AG09319 (cell line): ENCODE results near the gene FGF22.

Experiments
- DNase-seq: peaks from one replicate; pipeline ENCODE4 v3.0.0-alpha.2; 2010; ENCODE audit warnings: low read depth; ENCODE audit errors: extremely low read depth
- TF ChIP-seq, protein P1 (sequence below): IDR thresholded peaks from 2 replicates; pipeline ENCODE4 v1.5.1; 2011; ENCODE audit warnings: low read depth, mild to moderate bottlenecking, inconsistent platforms, low read length, moderate library complexity

Gene FGF22

DNA sequence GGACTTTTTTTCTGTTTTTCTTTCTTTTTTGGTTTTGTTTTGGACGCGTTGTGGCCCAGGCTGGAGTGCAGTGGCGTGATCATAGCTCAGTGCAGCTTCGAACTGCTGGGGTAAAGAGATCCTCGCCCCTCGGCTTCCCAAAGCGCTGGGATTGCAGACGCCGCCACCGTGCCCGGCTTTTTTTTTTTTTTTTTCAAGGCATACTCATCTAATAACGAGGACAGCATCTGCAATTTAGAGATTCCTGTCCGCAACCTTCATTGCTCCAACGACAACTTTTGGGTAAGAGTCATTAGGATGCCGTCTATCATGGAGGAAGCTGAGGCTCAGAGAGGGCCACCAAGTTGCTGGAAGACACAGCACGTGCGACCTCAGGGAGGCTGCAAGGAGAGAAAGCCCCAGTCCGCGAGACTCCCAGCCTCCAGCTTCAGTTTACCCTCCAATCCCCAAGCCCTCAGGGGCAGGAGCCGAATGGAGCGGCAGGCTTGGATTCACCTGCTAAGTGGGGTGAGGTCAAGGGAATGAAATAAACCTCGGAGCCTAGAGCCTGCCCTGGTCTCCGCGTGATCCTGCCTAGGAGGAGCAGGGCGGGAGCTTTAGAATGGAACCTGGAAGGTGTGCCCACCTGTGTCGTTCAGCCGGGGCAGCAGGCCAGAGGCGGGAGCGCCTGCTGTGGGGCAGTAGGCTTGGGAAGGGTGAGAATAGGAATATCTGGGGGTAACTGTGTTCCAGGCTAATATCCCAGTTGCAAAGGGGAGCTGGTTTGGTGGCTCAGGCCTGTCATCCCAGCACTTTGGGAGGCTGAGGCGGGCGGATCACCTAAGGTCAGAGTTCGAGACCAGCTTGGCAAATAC is 5.7 kb upstream of the FGF22 start:
- no peak for DNase-seq
- TF ChIP-seq, protein P1, sequence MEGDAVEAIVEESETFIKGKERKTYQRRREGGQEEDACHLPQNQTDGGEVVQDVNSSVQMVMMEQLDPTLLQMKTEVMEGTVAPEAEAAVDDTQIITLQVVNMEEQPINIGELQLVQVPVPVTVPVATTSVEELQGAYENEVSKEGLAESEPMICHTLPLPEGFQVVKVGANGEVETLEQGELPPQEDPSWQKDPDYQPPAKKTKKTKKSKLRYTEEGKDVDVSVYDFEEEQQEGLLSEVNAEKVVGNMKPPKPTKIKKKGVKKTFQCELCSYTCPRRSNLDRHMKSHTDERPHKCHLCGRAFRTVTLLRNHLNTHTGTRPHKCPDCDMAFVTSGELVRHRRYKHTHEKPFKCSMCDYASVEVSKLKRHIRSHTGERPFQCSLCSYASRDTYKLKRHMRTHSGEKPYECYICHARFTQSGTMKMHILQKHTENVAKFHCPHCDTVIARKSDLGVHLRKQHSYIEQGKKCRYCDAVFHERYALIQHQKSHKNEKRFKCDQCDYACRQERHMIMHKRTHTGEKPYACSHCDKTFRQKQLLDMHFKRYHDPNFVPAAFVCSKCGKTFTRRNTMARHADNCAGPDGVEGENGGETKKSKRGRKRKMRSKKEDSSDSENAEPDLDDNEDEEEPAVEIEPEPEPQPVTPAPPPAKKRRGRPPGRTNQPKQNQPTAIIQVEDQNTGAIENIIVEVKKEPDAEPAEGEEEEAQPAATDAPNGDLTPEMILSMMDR: no peak

DNA sequence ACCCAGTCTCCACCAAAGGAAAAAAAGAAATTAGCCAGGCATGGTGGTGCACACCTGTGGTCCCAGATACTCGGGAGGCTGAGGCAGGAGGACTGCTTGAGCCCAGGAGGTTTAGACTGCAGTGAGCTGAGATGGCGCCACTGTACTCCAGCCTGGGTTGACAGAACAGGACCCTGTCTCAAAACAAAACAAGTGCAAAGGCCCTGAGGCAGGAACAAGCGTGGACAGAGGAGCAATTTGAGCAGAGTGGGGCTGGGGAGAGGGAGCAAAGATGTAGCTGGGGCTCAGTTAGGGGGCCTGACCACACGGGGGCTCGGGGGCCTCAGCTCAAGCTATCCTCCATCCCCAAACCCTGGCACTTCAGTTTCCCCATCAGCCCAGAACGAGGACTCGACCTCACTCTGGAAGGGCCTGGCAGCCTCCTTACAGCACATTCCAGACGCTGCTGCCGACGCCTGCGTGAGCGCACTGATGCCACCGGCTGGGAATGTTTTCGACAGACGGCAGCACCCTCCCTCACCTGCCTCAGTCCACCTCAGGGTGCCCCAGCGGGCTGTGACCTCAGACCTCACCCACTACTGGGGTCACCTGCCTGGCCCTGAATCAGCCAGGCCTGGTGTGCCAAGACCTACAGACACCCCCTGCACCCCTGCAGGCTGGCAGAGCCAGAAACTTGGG is 4.6 kb upstream of the FGF22 start:
- no peak for DNase-seq
- TF ChIP-seq, protein P1: no peak

DNA sequence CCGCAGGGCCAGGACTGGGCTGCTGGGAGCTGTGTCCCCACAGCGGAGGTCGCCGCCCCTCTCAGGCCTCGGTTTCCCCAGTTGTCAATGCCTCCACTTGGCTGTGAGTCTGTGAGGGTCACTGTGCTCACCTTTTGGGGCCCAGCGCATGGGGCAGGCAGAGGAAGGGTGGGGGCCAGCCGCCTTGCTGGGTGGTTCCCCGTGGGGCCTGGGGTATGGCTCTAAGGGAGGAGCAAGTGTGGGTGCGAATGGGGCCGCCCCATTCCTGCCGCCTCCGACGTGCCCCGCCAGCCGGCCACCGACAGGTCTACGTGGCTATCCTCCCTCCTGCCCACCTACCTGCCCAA is 800 bp upstream of the FGF22 start:
- no peak for DNase-seq
- TF ChIP-seq, protein P1: no peak

DNA sequence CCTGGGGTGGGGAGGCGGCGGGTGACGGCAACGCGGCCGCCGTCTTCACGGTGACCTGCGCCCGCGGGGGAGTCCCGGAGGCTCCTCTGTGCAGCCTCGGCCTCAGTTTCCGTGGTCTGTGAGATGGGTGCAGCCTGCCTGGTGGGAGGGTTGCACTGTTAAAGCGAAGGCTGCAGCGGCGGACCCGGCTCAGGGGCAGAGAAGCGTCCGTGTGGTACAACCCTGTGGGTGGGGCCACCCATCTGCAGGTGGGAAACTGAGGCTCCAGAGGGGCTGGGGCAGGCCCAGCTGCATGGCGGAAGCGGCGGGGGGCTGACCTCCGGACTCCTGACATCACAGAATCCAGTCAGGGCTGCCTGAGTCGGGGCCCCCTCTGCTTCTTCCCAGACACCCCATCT is 481 bp downstream of the FGF22 start:
- TF ChIP-seq, protein P1: no peak
- DNase-seq: no peak

DNA sequence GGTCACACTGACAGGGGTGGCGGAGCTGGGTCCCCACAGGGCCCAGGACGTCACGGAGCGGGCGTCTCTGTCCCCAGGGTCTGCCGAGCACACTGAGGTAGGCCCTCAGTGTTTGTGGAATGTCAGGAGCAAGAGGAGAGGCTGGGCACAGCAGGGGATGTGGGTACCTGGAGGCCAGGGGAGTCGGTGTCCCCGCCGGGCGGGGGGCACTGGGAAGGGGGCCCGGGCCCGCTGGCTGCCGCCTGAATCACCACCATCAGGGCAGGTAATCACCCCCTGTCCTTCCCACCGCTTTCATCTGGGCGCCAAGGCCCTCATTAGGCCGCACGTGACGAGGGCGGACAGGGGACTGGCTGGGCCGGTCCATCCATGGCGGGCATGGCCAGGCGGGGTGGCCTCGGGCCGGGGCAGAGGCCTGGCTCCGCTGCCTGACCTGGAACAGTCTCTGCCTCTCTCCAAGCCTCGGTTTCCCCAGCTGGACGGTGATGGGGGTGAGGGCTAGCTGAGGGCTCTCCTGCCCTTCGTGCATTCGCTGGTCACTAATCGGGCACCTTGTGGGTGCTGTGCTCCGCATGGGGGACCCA is 1.0 kb downstream of the FGF22 start:
- TF ChIP-seq, protein P1: no peak
- no peak for DNase-seq

DNA sequence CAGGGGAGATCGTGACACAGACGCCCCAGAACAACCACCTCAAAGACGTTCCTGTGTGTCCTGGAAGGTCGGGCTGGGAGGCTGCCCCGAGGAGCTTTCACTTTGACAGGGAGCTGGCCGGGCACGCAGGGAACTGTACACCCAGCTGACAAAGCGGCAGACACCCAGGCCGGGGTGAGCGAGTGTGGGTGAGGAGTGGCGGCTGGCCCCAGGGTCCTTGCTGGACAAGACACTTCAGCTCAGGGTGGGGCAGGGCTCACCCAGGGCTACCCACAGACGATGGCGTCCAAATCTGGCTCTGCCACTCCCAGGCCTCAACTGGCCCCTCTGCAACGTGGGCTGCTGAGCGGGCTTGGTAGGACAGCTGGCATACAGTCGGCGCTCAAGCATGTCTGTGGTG is 2.0 kb downstream of the FGF22 start:
- no peak for DNase-seq
- TF ChIP-seq, protein P1: no peak
